HG03280 (cell line): ENCODE data around the gene PTPRN2.
"Not testable (repeated sequence)": the region's sequence is repeated elsewhere in the genome, so short reads cannot be mapped to it uniquely, and the experiment has no call there.

ENCODE experiments used
- ATAC-seq: cut with Tn5 transposase; IDR thresholded peaks from one replicate; pipeline ENCODE4 v1.9.1; 2021; ENCODE audit warnings: mild to moderate bottlenecking, moderate library complexity; ENCODE audit not compliant: unreplicated experiment

The PTPRN2 gene

GRCh38 chr7:157996359-157997079 lies 591.1 kb downstream of the PTPRN2 start:
- ATAC-seq = no peak

DNA sequence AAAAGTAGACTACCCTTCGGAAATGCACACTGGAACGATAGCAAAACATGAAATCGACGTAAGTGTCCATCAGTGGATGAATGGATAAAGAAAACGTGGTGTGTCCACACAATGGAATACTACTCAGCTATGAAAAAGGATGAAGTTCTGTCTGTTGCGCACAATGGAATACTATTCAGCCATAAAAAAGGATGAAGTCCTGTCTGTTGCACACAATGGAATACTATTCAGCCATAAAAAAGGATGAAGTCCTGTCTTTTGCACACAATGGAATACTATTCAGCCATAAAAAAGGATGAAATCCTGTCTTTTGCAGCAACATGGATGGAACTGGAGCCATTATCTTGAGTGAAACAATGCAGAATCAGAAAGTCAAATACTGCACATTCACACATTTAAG lies 591.8 kb downstream of the PTPRN2 start:
- no peak for ATAC-seq

DNA sequence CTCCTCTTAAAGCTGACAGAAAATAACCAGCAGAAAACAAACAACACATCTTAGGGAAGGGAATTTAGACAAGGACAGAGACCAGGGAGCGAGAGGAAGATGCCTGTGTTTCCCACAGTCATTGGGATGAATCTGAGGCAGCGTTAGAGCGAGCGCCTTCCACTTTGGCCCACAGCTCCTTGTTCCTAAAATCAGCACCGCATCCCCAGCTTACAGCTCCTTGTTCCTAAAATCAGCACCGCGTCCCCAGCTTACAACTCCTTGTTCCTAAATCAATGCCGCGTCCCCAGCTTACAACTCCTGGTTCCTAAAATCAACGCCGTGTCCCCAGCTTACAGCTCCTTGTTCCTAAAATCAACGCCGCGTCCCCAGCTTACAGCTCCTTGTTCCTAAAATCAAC lies 593.3 kb downstream of the PTPRN2 start:
- no peak for ATAC-seq

- no peak for ATAC-seq
Measured at GRCh38 chr7:157993406-157994105, 594.1 kb downstream of the PTPRN2 start.

DNA sequence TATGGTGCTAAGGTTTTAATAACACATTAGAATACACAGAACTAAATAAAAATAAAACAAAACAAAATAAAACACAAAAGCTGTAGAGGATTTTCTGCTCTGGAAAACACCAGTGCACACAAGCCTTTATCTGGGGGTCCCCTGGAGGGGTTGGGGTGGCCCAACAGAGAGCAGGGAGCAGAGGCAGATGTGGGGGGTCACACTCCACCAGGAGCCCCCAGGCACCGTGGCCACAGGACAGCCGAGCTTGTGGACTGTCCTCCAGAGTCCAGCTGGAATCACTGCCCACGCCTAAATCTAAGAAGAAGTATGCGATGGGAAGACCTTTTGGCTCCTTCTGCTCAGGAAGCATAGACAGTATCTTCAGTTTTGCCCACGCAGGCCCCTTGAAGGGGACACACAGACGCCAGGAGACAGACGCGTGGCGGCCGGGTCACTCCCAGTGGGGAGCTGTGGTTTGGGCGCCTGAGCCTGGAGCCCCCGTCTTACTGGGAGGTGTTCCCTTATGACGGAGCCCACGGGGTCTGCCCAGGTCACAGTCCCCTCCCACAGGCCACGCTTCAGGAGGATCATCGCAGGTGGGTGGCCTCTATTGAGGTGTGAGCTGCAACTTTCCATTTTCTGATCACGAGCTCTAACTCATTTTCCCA lies 595.0 kb downstream of the PTPRN2 start:
- no peak for ATAC-seq

DNA sequence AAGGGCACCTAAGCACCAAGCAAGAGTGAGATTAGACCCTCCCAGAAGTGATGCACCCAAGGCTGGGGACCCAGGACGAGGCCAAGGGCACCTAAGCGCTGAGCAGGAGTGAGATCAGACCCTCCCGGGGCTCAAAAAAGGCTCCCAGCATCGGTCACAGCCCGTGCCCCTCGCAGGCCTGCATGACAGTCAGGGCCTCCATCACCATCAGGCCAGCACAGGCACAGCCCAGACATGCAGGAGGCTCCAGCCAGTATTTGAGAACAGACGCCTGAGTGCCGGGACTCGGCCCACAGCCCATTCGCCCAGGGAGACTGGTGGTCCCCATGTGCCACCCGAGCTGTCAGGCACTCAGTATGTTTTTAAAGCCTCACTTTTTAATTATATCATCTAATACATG lies 595.9 kb downstream of the PTPRN2 start:
- no peak for ATAC-seq

DNA sequence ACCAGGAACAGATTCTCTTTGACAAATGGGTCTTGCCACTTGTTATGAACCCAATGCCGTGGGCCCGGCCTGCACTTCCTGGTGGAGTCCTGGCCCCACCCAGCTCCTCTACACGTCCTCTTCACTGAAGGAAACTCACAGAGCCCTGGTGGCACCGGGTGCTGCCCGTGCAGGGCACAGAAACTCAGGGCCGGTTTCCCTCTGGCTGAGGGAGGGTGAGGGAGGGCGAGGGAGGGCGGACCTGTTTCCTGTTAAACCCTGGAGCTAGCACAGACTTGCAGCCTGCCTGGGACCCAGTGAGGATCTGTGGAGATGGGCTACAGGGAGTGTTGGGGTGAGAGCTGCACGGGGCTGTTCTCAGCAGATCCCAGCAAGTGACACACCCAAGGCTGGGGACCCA lies 596.3 kb downstream of the PTPRN2 start:
- no peak for ATAC-seq

- ATAC-seq = no peak
Measured at GRCh38 chr7:157990881-157991250, 596.8 kb downstream of the PTPRN2 start.

DNA sequence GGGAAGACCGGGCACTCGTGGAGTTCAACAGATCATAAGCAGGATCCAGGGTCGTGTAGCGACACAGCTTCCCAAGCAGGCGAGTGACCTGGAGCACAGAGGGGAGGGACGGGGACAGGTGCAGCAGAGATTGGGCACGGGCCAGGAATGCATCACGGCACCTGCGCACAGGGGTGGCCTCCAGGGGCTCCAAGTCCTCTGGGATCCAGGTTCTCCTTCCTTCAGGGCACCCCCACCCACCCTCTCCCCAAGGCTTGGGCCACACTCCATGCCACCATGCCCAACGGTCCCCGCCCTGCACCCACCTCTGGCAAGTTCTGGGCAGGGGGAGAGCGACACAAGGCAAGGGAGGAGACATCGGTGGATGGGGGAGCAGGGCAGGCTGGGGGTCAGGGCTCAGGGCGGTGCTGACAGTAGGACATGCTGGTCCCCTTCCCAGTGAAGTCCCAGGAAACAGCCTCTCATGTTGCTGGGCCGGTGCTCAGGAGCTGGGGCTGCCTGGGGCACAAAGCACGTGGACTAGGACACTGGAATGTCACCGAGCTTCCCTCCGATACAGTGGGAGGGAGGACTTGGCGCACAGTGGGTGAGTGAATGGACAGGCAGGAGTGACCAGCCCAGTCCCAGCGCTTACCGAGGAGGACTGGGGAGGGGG lies 597.3 kb downstream of the PTPRN2 start:
- ATAC-seq = no peak

GRCh38 chr7:157989589-157989988 lies 598.0 kb downstream of the PTPRN2 start:
- no peak for ATAC-seq

DNA sequence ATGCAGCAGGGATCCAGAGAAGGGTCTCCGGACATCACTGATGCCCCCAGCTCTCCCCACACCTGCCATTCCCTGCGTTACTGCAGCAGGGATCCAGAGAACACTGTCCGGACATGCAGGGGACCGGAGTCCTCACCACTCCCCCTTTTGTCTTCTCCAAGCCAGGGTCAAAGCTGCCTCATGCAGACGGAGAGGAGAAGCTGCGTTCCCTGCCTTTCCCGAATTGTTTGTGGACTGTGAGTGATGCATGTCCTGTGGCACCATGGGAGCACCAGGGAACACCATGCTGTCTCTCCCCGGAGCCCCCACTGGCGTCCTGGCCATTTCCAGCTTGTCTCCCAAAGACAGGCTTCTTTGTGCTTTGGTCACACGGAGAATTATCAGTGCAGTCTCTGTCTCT lies 599.7 kb downstream of the PTPRN2 start:
- ATAC-seq = no peak

DNA sequence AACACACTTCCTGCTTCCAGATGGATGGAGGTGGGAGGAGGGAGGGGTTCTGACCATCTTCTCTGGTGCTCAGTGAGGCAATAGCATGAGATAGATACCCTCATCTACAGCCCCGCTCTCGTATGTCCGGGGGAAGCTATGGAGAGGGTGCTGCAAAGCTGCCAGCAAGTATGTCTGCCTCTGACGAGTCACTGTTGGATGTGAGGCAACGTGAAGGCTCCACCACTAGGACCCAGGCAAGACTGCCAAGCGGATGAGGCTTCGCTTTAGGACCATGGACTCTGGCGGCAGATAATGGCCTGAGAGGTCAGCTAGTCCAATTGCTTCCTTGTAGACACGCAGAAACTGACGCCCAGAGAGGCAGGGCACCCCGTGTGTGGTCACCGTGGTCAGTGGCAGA lies 601.6 kb downstream of the PTPRN2 start:
- no peak for ATAC-seq

DNA sequence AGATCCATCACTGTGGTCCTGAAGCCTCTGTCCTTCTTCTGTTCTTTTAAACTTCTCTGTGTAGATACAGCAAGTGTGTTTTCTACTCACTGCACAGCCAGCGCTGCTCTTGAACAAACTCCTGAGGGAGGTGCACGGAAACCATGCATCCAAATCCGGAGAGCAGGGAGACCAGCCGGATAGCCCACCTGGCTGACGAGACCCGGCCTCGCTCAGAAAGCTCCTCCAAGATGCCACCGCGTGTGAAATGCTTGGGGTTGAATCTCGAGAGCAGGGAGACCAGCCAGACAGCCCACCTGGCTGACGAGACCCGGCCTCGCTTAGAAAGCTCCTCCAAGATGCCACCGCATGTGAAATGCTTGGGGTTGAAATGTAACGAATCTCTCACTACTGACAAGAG lies 602.0 kb downstream of the PTPRN2 start:
- no peak for ATAC-seq

GRCh38 chr7:157984423-157985163 lies 603.0 kb downstream of the PTPRN2 start:
- ATAC-seq = no peak

- no peak for ATAC-seq
Measured at GRCh38 chr7:157983502-157984422, 603.9 kb downstream of the PTPRN2 start.

GRCh38 chr7:157981778-157982177 lies 605.8 kb downstream of the PTPRN2 start:
- ATAC-seq = no peak

GRCh38 chr7:157980774-157981173 lies 606.8 kb downstream of the PTPRN2 start:
- no peak for ATAC-seq

GRCh38 chr7:157980341-157980731 lies 607.3 kb downstream of the PTPRN2 start:
- ATAC-seq = not testable (repeated sequence)

GRCh38 chr7:157979636-157980340 lies 607.8 kb downstream of the PTPRN2 start:
- no peak for ATAC-seq
